B cell (primary cell): ENCODE results near the gene ARNT2. TPM values are rescaled to one million over a fixed set of nuclear protein-coding genes. Genes with fewer than 3 reads are reported as not detected.

Source experiments
- ATAC-seq: fragments of 200-7000 bp; cut with Tn5 transposase; one replicate; pipeline ENCODE4 v1.10.0; 2021; ENCODE audit warnings: low read depth, mild to moderate bottlenecking, moderate number of reproducible peaks, moderate library complexity
- CTCF ChIA-PET: fragments of 350-600 bp; sonication (Branson Sonifier 250); formaldehyde crosslinking; loops from one replicate; lab custom pipeline; 2021; ENCODE audit warnings: antibody characterized with exemption, inconsistent platforms; lab: Charles Lee
- POLR2A ChIA-PET: fragments of 350-600 bp; sonication (Branson Sonifier 250); formaldehyde crosslinking; loops from one replicate; lab custom pipeline; 2021; ENCODE audit warnings: antibody characterized with exemption; lab: Charles Lee
- DNase-seq: peaks from one replicate; pipeline ENCODE4 v3.0.0; 2013
- H2AFZ ChIP-seq: 2 replicates; pipeline ENCODE4 v1.6.1; 2012; ENCODE audit warnings: mild to moderate bottlenecking, low read depth, low read length; ENCODE audit not compliant: insufficient read depth, poor library complexity, severe bottlenecking
- H3K27ac ChIP-seq, 2 donors: 1 replicate in 1 of 2; 2 replicates in 1 of 2; pipeline ENCODE4 v1.5.1; 2012 to 2013; ENCODE audit warnings: low read length in 2 of 2, mild to moderate bottlenecking in 2 of 2, moderate library complexity in 1 of 2
- H3K27me3 ChIP-seq, 4 experiments: fragments of 200-600 bp in 1 of 4; sonication (generic) in 1 of 4; replicated peaks in 1 of 4; 1 replicate in 2 of 4; 2 replicates in 2 of 4; pipeline versions ENCODE4 v1.6.1 to v1.7.0; 2013 to 2016; ENCODE audit warnings: low read length in 3 of 4, mild to moderate bottlenecking in 2 of 4, mixed read lengths in 1 of 4, moderate library complexity in 1 of 4; ENCODE audit not compliant: insufficient read depth in 4 of 4, control insufficient read depth in 3 of 4; ENCODE audit errors: control extremely low read depth in 1 of 4
- H3K36me3 ChIP-seq, 2 experiments: replicated peaks in 1 of 2; 1 replicate in 1 of 2; 2 replicates in 1 of 2; pipeline versions ENCODE4 v1.6.1 to v1.7.1; 2013; ENCODE audit warnings: low read length in 1 of 2; ENCODE audit not compliant: insufficient read depth in 2 of 2, control insufficient read depth in 1 of 2; ENCODE audit errors: control extremely low read depth in 1 of 2, extremely low read depth in 1 of 2
- H3K4me1 ChIP-seq, 2 donors: fragments of 200-600 bp in 1 of 2; sonication (generic) in 1 of 2; 1 replicate in 1 of 2; 2 replicates in 1 of 2; pipeline versions ENCODE4 v1.5.1 to v1.6.1; 2013 to 2017; ENCODE audit warnings: low read length in 2 of 2; ENCODE audit not compliant: control insufficient read depth in 2 of 2, insufficient read depth in 2 of 2
- H3K4me2 ChIP-seq: replicated peaks from 2 replicates; pipeline ENCODE3; 2012; ENCODE audit warnings: mild to moderate bottlenecking, low read depth, low read length; ENCODE audit not compliant: poor library complexity, severe bottlenecking
- H3K4me3 ChIP-seq, 5 experiments: fragments of 200-600 bp in 1 of 5; sonication (generic) in 1 of 5; 1 replicate in 3 of 5; 2 replicates in 2 of 5; pipeline versions ENCODE4 v1.5.1 to v1.7.0; 2011 to 2016; ENCODE audit warnings: low read length in 4 of 5, mild to moderate bottlenecking in 4 of 5, low read depth in 2 of 5, control low read depth in 1 of 5, moderate library complexity in 1 of 5; ENCODE audit not compliant: insufficient read depth in 1 of 5; ENCODE audit errors: control extremely low read depth in 1 of 5, extremely low read depth in 1 of 5
- H3K79me2 ChIP-seq: fragments of 200-600 bp; sonication (generic); one replicate; pipeline ENCODE4 v1.6.0; 2016; ENCODE audit warnings: low read length; ENCODE audit not compliant: control insufficient read depth, insufficient read depth
- H3K9ac ChIP-seq: fragments of 200-600 bp; sonication (generic); 2 replicates; pipeline ENCODE4 v1.6.1; 2017; ENCODE audit warnings: mild to moderate bottlenecking, low read length, moderate library complexity
- H3K9me3 ChIP-seq, 3 donors: one replicate each; pipeline versions ENCODE4 v1.6.1 to v1.7.1; 2013; ENCODE audit warnings: low read length in 2 of 3; ENCODE audit not compliant: control insufficient read depth in 2 of 3, insufficient read depth in 1 of 3; ENCODE audit errors: control extremely low read depth in 1 of 3
- H4K20me1 ChIP-seq: 2 replicates; pipeline ENCODE4 v1.6.0; 2012; ENCODE audit warnings: mild to moderate bottlenecking, low read length; ENCODE audit not compliant: insufficient read depth, control insufficient read depth, poor library complexity, severe bottlenecking
- H3K27ac Mint-ChIP-seq: one replicate; pipeline ENCODE4 v1.8.0; 2021; ENCODE audit warnings: mixed read lengths
- H3K27me3 Mint-ChIP-seq: one replicate; pipeline ENCODE4 v1.8.0; 2021; ENCODE audit warnings: mixed read lengths
- H3K4me1 Mint-ChIP-seq: one replicate; pipeline ENCODE4 v1.8.0; 2021; ENCODE audit warnings: mixed read lengths
- H3K4me3 Mint-ChIP-seq: one replicate; pipeline ENCODE4 v1.8.0; 2021; ENCODE audit warnings: mixed read lengths
- H3K9me3 Mint-ChIP-seq: one replicate; pipeline ENCODE4 v1.8.0; 2022; ENCODE audit warnings: mixed read lengths; ENCODE audit not compliant: insufficient read depth
- EZH2 ChIP-seq: IDR thresholded peaks from 2 replicates; pipeline ENCODE4 v1.6.1; 2012; ENCODE audit warnings: borderline replicate concordance, low read depth, mild to moderate bottlenecking, moderate library complexity, low read length; ENCODE audit not compliant: insufficient read depth, poor library complexity, severe bottlenecking
- WGBS: methylation state at CpG from one replicate; pipeline ENCODE4 v1.1.5; 2013; ENCODE audit warnings: missing lambda C conversion rate; ENCODE audit not compliant: insufficient coverage; 5-methylcytosine and 5-hydroxymethylcytosine counted together
- intact Hi-C: fragments of 100-400 bp; cut with micrococcal nuclease; formaldehyde crosslinking; loops from one replicate; pipeline ENCODE4 v1.10.0; 2022
- polyA plus RNA-seq: library from polyadenylated mRNA; depleted of rRNA; stranded (reverse); fragments of >200 nt; gene quantifications from 2 replicates; pipeline ENCODE4 v1.2.3, GENCODE V29; 2012
- total RNA-seq, 2 donors: library from RNA; stranded (reverse); fragments of 120-200 nt in 1 of 2; gene quantifications; 1 replicate in 1 of 2; 2 replicates in 1 of 2; pipeline versions ENCODE4 v1.2.3 to v1.2.4, GENCODE V29; 2013 to 2022
- TF ChIP-seq, protein P1 (sequence below): fragments of 200-600 bp; IDR thresholded peaks from one replicate; pipeline ENCODE4 v1.8.0; 2022; ENCODE audit warnings: antibody characterized with exemption, mild to moderate bottlenecking

The ARNT2 gene
- total and polyA plus RNA-seq, 2 donors (not counting 1 experiment from before 2014, with no cell fraction given): not detected

- no peak for ATAC-seq
- intact Hi-C loops: no loop called here
Observed at GRCh38 chr15:80594091-80594889, 190.1 kb downstream of the ARNT2 start.

DNA sequence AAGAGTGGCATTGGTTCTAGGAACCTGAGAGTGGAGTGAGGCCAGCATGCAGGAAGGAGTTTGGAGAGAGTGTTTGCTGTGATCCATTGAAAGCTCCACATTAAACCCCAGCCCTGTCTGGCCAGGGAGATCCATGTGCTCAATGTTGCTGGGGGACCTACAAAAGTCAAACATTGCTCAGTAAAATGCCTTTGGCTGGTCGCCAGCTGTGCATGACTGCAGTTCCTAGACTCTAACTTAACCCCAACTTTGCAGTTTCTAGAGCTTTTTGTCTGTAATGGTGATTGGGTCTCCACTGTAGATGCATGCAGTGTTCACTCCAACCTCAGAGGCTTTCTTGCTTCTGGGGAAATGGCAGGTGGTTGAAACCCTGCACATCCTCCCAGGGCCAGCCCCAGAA is 191.2 kb downstream of the ARNT2 start:
- intact Hi-C loops: no loop called here
- Histone ChIP-seq H3K36me3 (no peaks in the 10 kb centered on the region), H3K4me3 (no peak overlapping the region), H3K4me2 (no peak overlapping the region), H4K20me1 (no peaks in the 10 kb centered on the region), H3K27me3 (peaks cover 0 to 3% (median 0%) of the 10 kb centered on the region in 4 experiments), H3K79me2 (no peaks in the 10 kb centered on the region), H2AFZ (no peak overlapping the region), H3K9ac (no peak overlapping the region), H3K27ac (no peak overlapping the region), H3K4me1 (no peaks in the 10 kb centered on the region), H3K9me3 (peaks cover 0 to 1% (median 0%) of the 10 kb centered on the region in 3 donors)
- Mint-ChIP-seq H3K9me3 (no peaks in the 10 kb centered on the region), H3K27me3 (peaks cover 11% of the 10 kb centered on the region), H3K27ac (no peak overlapping the region), H3K4me1 (no peaks in the 10 kb centered on the region), H3K4me3 (no peak overlapping the region)
- DNase-seq: no peak
- 100% methylated on average over 1 of the region's 1 CpG for WGBS
- ChIA-PET POLR2A (no interaction called here), CTCF (no interaction called here)
- ATAC-seq: no peak
- TF ChIP-seq, protein P1, sequence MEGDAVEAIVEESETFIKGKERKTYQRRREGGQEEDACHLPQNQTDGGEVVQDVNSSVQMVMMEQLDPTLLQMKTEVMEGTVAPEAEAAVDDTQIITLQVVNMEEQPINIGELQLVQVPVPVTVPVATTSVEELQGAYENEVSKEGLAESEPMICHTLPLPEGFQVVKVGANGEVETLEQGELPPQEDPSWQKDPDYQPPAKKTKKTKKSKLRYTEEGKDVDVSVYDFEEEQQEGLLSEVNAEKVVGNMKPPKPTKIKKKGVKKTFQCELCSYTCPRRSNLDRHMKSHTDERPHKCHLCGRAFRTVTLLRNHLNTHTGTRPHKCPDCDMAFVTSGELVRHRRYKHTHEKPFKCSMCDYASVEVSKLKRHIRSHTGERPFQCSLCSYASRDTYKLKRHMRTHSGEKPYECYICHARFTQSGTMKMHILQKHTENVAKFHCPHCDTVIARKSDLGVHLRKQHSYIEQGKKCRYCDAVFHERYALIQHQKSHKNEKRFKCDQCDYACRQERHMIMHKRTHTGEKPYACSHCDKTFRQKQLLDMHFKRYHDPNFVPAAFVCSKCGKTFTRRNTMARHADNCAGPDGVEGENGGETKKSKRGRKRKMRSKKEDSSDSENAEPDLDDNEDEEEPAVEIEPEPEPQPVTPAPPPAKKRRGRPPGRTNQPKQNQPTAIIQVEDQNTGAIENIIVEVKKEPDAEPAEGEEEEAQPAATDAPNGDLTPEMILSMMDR: no peak
- TF ChIP-seq EZH2: no peak

More at GRCh38 chr15:80594091-80594889, 190.1 kb downstream of the ARNT2 start:
- CTCF ChIA-PET: no interaction called here
- Histone ChIP-seq H3K79me2 (no peaks in the 10 kb centered on the region), H4K20me1 (no peaks in the 10 kb centered on the region), H3K9ac (no peak overlapping the region), H3K27me3 (peaks cover 0 to 3% (median 0%) of the 10 kb centered on the region in 4 experiments), H3K9me3 (no peaks in the 10 kb centered on the region), H3K27ac (no peak overlapping the region), H3K4me2 (no peak overlapping the region), H3K36me3 (no peaks in the 10 kb centered on the region), H3K4me3 (no peak overlapping the region), H2AFZ (no peak overlapping the region), H3K4me1 (no peaks in the 10 kb centered on the region)
- no peak overlapping the region for H3K4me3 Mint-ChIP-seq
- no peaks in the 10 kb centered on the region for H3K4me1 Mint-ChIP-seq
- WGBS: 83% methylated on average over 12 of the region's 12 CpGs
- DNase-seq: no peak
- POLR2A ChIA-PET: no interaction called here
- no peaks in the 10 kb centered on the region for H3K9me3 Mint-ChIP-seq
- H3K27me3 Mint-ChIP-seq: peaks cover 3% of the 10 kb centered on the region
- TF ChIP-seq, protein P1: no peak
- no peak for TF ChIP-seq EZH2
- H3K27ac Mint-ChIP-seq: no peak overlapping the region
